Amniotic epithelial cell (primary cell): ENCODE data around the gene F5.

Source experiments
- DNase-seq: peaks from one replicate; pipeline ENCODE4 v3.0.0-alpha.2; 2010; ENCODE audit warnings: low read depth

F5 gene

DNA sequence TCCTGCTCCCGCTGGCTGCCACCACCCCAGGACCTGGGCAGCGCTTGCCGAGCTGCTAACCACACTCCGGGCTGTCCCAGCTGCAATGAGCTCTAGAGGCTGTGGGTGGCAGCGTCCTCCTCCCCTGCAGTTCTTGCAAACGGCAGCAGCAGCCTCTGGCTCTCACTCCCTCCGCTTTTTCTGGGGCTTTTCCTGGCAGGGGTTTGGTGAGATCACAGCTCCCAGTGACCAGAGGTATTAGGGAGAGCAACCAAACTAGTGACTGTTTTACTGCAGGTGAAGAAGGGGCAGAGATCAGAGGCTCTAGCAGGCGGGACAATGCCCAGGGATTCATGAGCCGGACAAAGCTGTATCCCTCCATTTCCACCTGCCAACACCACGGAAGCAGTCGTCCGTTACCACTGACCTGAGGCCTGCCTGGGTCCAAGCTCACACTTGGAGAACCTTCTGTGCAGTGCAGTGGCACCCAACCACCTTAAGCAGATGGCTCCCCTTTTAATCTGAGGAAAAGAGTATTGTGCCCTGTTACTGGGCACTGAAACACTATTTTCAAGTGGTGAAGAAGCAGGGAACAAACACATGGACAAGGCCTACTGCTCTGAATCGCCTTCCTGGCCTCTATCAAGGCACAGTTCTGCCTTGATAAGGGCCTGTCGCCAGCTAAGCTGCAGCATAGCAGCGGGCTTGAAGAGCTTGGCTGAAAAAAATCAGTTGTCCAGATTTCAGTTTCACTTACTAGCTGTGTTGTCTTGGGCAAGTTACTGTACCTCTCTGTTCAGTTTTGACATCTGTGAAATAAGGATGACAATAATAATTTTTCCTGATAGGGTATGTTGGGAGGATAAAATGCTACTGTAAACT lies at the start of gene F5:
F5 (minus strand) TSS at position 87 of the 861 bp plus-strand sequence. CDS start 95 bp downstream, outside the sequence.
- DNase-seq = peak; percentile 41

DNA sequence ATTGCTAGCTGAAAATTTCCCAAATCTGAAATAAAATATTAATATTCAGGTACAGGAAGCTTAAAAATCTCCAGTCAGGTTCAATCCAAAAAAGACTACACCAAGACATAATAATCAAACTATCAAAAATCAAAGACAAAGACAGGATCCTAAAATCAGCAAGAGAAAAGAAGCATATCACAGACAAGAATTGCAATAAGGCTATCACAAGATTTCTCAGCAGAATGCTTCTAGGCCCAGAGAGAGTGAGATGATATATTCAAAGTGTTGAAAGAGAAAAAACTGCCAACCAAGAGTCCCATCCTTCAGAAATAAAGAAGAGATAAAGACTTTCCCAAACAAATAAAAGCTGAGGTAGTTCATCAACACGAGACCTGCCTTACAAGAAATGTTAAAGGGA lies 48.6 kb upstream of the F5 start:
- no peak for DNase-seq

DNA sequence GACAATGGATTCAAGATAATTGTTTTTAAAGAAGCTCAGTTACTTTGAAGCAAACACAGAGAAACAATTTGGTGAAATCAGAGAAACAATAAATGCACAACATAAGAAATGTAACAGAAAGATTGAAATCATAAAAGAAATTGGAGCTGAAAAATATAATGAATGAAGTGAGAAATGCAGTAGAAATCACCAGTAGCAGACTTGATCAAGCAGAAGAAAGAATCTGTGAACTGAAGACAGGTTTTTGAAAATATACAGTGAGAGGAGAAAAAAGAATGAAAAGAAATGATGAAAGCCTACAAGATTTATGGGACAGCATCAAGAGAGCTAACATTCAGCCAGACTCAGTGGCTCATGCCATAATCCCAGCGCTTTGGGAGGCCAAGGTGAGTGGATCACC lies 47.9 kb upstream of the F5 start:
- no peak for DNase-seq

DNA sequence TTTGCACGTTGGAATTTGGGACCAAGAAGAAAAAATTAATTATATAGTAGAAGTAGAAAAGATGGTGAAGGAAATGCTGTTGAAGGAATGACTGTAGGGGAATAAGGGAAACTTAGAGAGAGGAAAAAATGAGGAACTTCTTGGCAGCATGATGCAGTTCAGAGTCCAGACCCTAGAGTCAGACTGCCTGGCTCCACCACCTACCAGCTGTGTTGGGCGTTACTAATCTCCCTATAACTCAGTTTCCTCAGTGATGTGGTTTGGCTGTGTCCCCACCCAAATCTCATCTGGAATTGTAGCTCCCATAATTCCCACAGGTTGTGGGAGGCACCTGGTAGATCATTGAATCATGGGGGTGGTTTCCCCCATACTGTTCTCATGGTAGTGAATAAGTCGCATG lies 45.0 kb upstream of the F5 start:
- no peak for DNase-seq

DNA sequence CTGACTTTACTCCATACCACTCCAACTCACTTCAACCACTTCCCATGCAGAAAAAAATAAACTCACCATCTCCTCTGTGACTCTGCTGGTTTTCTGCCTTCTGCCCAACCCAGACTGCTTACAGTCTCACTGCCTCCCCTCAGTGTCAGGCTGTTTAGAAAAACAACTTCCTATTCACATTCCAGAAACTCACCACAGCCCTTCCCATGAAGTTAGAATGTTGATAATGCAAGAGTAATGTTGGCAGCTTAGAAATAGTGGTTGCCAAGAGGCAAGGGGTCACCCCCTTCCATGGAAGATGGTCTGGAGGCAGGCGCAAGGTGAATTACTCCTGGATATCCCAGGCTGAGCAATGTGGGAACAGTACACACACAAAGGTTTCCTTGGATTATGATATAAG lies 43.7 kb upstream of the F5 start, which contains the start of gene SELP:
SELP (minus strand) TSS at position 119 of the 400 bp plus-strand sequence; CDS start at position 69, 50 bp downstream.
- peak; percentile 38 for DNase-seq

DNA sequence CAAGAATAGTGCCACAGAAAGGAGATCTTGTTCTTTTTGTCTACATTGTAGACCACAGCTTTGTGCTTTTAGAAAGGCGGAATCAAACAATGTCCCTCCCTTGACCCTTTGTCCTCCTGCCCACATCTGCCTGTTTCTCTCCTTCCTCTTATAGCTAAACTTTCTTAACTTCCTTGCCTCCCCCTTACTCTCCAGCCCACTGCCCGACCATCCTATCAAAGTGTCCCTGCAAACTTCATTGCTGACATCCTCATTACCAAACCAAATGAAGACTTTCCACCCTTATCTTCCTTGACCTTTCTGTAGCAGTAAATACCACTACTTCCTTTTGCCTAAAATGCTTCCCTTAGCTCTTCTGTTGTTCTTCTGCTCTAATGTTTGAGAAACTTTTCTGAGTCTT lies 38.6 kb upstream of the F5 start:
- DNase-seq = no peak

DNA sequence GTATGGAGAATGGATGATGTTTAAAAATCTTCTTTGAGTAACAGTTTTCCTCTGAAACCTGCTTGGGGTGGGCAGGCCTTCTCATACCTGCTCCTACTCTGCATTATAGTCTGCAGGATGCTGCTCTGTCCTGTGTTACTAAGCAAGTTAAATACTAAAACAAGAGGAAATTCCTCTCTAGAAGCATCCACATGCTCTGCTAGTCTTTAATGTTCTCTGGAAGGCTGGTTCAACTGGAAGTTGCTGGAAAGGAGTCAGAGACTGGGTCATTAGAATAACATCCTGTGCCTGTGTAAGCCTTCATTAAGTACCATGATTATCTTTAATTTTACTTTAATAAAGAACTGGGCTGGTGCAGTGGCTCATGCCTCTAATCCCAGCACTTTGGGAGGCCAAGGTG lies 37.8 kb upstream of the F5 start:
- DNase-seq = no peak

DNA sequence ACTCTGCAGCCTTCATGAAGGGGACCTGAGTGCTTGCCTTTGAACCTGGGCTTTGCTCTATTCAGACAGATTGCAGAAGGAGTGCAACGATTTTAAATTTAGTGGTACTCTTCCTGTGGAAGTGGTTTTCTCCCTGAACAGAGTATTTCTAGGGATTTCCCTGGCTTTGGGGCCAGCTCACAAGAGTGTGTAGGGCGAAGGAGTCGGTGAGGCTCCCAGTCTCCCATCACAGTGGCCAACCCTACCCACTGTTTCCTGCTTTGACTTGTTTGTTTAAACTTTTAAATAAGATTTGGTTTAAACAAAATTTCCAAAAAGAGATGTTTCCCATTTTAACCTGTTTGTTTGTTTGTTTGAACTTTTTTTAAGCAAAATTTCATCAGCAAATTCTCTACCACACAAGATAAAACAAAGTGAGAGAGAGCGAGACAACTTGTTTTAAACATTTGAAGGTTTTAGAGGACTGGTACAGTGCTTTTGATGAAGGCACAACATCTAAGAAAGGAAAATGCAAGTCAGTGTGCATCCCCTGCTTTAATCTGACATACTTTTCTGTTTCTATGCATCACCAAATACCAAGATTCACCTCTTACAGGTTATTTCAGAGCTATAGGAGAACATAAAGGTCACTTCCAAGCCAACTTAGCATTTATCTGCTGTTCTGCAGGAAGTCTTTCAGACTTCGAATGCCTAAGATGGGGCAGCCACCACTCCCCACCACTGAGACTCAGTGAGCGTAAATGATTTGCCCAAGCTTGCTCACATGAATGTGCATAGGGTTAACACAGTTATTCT lies 37.0 kb upstream of the F5 start:
- no peak for DNase-seq

DNA sequence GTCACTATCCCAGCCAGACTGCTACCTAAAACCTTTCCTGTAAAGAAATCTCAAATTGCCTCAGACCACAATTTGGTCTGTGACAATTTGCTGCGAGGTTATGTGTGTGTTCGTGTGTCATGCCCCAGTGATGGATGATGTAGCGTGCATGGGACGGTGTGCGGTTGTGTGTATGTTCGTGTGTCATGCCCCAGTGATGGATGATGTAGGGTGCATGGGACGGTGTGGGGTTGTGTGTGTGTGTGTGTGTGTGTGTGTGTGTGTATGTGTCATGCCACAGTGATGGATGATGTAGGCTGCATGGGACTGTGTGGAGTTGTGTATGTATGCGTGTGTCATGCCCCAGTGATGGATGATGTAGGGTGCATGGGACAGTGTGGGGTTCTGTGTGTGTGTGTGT lies 34.3 kb upstream of the F5 start:
- no peak for DNase-seq

DNA sequence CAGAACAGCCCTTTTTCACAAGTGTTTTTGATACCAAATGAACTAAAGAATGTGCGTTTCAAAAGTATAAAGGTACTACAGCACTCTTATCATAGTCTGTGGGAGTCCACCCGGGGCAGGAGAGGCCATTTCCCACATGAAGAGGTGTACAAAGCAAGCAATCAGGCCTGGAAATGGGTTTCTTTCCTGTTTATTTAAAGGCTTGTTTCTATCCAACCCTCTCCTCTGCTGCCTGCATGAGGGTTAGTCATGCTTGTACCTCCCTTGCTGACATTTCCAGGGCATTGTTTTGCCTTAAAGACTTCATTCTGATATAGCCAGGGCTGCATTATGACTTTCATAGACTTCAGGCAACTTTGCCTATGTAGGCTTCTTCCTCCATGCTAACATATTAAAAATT lies 32.1 kb upstream of the F5 start:
- no peak for DNase-seq

DNA sequence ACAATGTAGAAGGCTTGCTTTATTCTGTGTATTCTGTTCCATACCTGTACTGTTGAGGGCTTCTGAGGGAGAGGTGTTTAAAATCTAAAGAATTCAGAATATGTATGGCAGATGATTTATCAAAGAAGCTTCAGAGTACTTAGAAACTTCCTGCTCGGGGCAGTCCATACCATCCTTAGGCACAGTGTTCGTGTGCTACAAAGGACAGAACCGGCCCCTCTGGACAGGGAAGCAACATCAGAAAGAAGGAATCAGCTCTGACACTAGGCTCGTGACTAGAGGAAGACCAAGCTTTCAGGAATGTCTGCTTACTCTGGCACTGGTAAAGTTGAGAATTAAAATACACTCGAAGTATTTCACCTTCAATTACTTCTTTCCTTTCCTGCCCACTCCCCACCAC lies 29.5 kb upstream of the F5 start:
- no peak for DNase-seq

DNA sequence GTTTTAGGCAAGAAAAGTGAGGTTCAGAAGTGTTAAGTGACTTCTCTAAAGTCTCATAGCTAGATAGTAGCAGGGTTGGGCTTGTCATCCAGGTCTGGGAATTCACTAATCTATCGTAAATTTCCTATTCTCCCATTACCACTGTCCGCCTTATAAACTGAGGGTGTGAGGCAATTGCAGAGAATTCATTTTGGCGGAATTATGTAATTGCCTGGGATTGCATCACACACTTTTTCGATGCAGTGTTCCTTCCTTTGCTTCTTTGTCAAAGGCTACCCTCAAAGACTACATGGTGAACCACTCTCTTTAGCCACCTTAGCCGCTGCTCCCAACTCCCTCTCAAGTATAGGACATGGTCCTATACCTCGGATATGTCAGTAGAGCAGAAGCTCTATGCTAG lies 24.6 kb upstream of the F5 start:
- DNase-seq = no peak

DNA sequence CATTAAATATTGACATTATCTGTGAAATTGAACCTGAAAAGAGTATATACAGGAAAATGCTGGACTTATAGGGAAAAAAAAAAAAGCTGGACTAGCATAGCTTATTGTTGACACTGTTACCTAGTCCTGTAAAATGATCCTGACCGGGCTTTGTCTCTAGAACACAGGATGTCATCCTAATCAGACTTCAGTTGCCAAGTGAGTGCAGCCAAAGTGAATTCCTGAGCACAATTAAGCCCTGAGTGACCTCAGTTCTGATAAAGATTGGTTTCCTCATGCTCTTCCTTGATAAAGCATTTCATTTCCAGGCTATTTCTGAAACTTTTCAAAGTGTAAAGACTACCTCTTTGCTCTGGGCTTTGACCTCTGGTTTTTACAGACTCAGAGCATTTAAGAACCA lies 23.8 kb upstream of the F5 start:
- peak; percentile 5 for DNase-seq

DNA sequence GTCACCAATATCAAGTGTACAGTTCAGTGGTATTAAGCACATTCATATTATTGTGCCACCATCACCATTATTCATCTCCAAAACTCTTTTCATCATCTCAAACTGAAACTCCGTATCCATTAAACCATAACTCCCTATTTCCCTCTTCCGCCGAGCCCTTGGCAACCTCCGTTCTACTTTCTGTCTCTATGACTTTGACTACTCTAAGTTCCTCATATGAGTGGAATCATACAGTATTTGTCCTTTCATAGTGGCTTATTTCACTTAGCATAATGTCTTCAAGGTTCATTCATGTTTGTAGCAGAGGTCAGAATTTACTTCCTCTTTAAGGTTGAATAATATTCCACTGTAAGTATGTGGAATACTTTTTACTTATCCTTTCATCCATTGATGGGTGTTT lies 21.9 kb upstream of the F5 start:
- no peak for DNase-seq

DNA sequence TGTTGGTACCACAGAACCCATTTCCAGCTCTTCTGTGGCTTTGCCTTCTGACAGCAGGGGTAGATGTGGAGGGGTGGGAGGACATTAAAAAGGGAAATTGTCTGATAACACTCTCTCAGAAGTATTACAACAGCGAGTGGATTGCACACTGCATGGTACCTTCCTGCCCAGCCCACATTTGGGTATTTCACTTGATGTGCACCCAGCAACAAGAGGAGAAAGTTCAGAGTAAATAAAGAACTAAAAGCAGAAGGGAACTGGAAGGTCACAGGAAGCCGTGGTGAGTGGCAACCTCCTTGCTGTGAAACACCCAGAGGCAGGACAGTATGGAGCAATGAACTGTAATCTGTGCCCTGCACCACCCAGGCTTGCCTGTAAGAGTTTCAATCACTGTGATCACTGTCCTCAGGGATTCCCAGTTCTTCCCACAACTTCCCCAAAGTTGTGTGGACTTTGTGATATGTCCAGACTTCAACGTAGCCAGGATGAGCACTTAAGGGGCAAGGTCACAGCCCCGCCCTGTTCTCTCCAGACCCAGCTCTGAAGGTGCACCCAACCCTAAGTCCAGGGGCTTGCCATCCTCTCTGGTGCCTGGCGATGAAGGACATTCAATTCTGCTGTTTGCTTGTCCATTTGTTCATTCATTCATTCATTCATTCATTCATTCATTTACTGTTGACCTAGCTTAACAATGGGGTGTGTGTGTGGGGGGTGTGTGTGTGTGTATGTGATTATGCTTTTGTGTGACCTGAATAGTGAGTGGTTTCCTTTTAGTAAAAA lies 18.7 kb upstream of the F5 start:
- DNase-seq = no peak

DNA sequence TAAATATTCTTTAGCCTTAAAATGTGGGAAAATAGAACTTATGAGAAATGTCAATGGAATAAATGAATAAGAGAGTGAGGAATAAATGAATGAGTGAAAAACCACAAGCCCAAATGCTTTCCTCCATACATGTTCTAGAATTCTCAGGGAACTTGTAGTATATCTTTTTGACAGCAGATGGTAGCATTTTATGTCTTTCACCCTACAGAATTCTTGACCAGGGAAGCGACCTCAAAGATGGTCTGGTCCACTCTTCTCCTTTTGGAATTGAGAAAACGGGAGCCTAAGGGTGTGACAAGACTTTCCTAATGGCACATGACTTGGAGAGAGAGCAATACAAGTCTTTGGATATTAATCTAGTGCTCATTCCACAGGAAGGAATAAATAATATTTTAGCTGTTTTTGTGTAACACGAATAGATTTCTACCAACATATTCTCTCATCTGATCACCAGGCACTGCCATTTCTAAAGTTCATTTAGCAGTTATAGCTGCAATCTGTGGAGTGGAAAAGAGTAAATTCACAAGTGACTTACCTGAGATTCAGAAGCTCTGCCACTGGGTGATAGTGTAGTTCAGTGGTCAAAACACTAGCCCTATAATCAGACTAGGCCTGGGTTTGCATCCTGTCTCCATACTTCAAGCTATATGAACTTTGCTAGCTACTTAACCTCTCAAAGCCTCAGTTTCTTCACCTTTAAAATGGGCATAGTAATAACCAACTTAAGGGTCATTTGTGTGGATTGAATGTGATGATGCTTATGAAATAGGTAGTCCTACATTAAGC lies 15.0 kb upstream of the F5 start:
- peak; percentile 15 for DNase-seq

DNA sequence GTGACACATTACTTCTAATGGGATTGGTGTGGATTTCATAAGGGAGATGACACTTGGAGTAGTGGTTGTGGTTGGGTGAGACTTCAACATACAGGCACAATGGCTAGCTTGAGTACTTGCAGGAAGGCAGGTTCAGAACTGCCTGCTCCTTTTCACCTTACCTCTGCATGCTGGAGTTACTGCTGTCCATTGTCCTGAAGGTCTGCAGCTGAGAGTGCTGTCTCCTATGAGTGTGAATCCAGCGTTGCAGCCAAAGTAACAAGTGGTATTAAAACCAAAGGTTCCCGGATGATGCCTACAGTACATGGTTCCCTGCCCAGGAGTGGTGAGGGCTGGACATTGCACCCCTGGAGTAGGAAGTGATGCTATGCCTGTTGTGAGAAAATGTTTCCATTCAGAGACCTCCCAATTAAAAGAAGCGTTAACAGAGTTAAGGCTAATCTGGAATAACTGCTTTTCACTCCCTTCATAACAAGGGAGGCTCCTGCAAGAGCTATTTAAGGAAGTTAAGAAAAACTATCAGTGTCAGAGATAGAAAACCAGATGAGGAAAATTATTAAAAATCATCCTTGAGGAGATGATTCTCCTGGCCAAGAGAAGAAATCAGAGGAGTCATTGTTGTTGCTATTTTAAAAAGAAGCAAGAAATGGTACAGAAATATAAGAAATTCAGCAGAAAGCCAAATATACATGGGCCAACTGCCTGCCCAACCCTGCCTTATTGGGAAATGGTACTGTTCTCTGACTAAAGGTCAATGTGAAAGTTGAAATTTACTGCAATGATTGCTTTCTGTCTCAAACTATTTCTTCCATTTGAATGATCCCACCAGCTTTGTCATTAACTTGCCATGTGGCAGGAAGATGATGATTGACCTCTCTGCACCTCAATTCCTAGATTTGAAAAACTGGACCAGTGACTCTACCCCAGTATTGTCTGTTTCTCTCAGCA lies 9.8 kb upstream of the F5 start:
- peak; percentile 55 for DNase-seq

DNA sequence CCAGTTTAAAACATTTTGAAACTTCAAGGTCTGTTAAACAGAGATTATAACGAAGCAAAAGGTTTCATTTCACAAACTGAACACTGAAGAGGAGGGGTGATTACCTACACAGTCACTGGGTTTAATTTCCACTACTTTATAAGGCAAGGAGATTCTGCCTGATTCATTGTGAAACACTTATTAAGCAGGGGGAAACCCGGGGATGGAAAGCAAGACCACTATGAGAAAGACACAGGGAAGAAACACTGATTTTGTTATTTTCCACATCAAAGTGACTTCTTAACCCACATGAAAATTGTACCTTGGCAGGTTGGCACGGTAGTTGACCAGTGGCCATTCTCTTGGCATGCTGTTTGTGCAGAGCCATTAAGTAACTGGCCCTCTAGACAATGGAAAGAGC lies 8.1 kb upstream of the F5 start:
- DNase-seq = no peak

DNA sequence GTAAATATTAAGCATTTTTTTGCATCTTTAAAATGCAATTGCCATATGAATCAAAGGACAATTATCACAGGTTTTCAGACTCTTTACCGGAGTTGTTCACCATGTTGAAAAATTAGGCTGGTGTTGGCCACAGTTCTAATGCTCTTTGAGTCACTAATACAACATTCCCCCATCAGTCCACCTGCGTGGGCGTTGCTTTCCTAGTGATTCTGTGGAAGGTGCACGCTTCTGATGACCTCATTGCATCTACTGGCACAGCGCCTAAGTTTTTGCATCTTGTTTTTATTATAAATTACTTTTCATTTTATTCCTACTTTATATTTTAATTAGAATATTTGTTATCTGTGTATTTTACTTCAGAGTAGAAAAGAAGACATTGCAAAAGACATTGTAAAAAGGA lies 4.7 kb upstream of the F5 start:
- DNase-seq = no peak

DNA sequence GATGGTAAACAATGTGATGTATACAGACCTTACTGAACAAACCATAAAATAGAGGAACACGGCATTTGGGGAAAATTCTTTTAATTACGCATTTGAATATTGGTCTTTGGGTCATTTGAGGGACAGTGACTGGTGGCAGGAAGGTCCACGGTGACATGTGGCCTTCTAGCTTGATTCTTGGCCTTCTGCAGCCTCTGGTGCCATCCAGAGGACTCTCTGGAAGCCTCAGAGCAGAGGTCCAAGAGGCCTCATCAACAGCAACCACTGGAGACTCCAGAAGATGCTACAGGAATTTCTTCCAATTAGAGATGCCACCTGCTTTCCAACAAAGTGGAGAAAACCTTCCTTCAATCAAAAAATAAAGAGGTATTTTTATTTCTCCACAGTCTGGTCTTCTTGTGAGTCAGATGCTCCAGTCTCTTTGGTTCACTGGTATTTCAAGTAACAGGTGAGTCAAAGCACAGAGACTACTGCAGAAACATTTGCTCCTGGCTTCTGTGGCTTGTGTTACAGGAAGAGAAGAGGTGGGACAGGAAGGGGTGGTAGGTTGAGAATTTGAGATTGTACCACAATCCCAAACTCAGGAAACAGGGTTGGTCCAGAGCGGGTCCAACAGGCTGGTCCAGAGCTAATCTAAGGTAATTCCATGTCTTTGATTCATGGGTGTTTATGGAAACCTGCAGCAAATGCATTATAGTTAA lies 2.7 kb upstream of the F5 start:
- DNase-seq = no peak
